Measurements from ENCODE around the gene PCK1. TPM values are rescaled to one million over a fixed set of nuclear protein-coding genes. Genes with fewer than 3 reads are reported as not detected.

The PCK1 gene
- total and polyA plus RNA-seq, 2 of the 13 experiments (the other 11 are each of a cell fraction or from before 2014, with no cell fraction given): 6.5 to 12.6 TPM

DNA sequence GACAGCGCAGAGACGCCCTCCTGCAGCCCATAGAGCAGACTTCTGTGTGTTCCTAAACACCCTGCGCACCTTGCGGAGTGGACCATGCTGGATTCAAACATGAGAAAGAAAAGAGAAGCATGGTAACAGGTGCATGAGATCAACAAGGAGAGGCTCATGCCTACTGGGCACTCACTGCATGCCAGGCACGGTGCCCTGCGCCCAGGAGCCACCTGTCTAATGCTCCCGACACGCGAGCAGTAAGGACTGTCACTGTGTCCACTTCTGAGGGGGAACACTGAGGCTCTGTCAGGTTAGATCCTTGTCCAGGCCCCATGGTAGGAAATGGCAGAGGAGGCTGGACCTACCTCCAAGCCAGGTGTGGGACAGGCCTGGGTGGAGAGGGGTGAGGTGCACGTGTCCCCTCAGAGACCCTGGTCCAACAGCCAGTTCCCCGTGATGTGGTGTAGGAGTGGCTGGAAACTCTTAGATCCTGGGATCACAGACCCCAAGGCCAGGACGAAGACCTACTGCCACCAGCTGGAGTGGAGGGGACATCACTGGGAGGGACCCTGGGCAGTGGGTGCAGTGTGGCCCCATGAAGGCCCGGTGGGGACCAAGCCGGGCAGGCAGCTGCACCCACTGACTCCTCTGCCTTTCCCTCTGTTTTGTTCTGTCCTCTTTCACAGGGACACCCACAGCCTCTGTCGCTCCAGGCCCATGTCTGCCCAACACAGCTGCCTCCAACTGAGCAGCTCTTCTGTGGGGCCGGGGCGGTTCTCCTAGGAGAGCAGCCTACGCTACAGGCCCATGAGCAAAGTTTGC lies 29.8 kb downstream of the PCK1 start (continued):
- TF ChIP-seq MEF2D (CRISPR knock-in tag; IDR thresholded peaks at IDR 0.05) (no peak), ATF7-NPFF (CRISPR knock-in tag; IDR thresholded peaks at IDR 0.05; ENCODE audit: low read depth) (0 out of 2 replicates have a peak, but pooled peaks have one; percentile 56), ZBTB7A (CRISPR knock-in tag; IDR thresholded peaks at IDR 0.05) (peak; percentile 60; the same call in 1 of the 2 replicates), SAP130 (CRISPR knock-in tag; IDR thresholded peaks at IDR 0.05; ENCODE audit: low read depth) (no peak), EZH2 (conservative IDR thresholded peaks at IDR 0.05; ENCODE audit: low read depth, low read length) (no peak), GTF2F1 (IDR thresholded peaks at IDR 0.05; ENCODE audit: low read length) (no peak), CENPT (CRISPR knock-in tag; IDR thresholded peaks at IDR 0.05; ENCODE audit: low read depth) (no peak), ZEB1 (IDR thresholded peaks at IDR 0.05; ENCODE audit: insufficient replicate concordance, low read depth) (no peak), TSC22D2 (CRISPR knock-in tag; IDR thresholded peaks at IDR 0.05; ENCODE audit: borderline replicate concordance) (no peak), HHEX (CRISPR knock-in tag; IDR thresholded peaks at IDR 0.05) (0 out of 2 replicates have a peak, but pooled peaks have one; percentile 9), FOXC1 (CRISPR knock-in tag; IDR thresholded peaks at IDR 0.05; ENCODE audit: borderline replicate concordance) (0 out of 2 replicates have a peak, but pooled peaks have one; percentile 8), DMAP1 (CRISPR knock-in tag; IDR thresholded peaks at IDR 0.05) (no peak), CBX2 (IDR thresholded peaks at IDR 0.05; ENCODE audit: low read depth, low read length) (no peak), CBX2 (CRISPR knock-in tag; IDR thresholded peaks at IDR 0.05; ENCODE audit: low read depth) (no peak)
- TF ChIP-seq, protein P1, sequence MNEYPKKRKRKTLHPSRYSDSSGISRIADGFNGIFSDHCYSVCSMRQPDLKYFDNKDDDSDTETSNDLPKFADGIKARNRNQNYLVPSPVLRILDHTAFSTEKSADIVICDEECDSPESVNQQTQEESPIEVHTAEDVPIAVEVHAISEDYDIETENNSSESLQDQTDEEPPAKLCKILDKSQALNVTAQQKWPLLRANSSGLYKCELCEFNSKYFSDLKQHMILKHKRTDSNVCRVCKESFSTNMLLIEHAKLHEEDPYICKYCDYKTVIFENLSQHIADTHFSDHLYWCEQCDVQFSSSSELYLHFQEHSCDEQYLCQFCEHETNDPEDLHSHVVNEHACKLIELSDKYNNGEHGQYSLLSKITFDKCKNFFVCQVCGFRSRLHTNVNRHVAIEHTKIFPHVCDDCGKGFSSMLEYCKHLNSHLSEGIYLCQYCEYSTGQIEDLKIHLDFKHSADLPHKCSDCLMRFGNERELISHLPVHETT (CRISPR knock-in tag; conservative IDR thresholded peaks at IDR 0.05): no peak
- TF ChIP-seq, protein P2, sequence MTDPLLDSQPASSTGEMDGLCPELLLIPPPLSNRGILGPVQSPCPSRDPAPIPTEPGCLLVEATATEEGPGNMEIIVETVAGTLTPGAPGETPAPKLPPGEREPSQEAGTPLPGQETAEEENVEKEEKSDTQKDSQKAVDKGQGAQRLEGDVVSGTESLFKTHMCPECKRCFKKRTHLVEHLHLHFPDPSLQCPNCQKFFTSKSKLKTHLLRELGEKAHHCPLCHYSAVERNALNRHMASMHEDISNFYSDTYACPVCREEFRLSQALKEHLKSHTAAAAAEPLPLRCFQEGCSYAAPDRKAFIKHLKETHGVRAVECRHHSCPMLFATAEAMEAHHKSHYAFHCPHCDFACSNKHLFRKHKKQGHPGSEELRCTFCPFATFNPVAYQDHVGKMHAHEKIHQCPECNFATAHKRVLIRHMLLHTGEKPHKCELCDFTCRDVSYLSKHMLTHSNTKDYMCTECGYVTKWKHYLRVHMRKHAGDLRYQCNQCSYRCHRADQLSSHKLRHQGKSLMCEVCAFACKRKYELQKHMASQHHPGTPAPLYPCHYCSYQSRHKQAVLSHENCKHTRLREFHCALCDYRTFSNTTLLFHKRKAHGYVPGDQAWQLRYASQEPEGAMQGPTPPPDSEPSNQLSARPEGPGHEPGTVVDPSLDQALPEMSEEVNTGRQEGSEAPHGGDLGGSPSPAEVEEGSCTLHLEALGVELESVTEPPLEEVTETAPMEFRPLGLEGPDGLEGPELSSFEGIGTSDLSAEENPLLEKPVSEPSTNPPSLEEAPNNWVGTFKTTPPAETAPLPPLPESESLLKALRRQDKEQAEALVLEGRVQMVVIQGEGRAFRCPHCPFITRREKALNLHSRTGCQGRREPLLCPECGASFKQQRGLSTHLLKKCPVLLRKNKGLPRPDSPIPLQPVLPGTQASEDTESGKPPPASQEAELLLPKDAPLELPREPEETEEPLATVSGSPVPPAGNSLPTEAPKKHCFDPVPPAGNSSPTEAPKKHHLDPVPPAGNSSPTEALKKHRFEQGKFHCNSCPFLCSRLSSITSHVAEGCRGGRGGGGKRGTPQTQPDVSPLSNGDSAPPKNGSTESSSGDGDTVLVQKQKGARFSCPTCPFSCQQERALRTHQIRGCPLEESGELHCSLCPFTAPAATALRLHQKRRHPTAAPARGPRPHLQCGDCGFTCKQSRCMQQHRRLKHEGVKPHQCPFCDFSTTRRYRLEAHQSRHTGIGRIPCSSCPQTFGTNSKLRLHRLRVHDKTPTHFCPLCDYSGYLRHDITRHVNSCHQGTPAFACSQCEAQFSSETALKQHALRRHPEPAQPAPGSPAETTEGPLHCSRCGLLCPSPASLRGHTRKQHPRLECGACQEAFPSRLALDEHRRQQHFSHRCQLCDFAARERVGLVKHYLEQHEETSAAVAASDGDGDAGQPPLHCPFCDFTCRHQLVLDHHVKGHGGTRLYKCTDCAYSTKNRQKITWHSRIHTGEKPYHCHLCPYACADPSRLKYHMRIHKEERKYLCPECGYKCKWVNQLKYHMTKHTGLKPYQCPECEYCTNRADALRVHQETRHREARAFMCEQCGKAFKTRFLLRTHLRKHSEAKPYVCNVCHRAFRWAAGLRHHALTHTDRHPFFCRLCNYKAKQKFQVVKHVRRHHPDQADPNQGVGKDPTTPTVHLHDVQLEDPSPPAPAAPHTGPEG (CRISPR knock-in tag; IDR thresholded peaks at IDR 0.05): no peak
- TF ChIP-seq, protein P3, sequence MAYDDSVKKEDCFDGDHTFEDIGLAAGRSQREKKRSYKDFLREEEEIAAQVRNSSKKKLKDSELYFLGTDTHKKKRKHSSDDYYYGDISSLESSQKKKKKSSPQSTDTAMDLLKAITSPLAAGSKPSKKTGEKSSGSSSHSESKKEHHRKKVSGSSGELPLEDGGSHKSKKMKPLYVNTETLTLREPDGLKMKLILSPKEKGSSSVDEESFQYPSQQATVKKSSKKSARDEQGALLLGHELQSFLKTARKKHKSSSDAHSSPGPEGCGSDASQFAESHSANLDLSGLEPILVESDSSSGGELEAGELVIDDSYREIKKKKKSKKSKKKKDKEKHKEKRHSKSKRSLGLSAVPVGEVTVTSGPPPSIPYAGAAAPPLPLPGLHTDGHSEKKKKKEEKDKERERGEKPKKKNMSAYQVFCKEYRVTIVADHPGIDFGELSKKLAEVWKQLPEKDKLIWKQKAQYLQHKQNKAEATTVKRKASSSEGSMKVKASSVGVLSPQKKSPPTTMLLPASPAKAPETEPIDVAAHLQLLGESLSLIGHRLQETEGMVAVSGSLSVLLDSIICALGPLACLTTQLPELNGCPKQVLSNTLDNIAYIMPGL (CRISPR knock-in tag; IDR thresholded peaks at IDR 0.05; ENCODE audit: borderline replicate concordance in 1 of 2, low read depth in 1 of 2): 0 out of 4 replicates have a peak, but pooled peaks of 1 of the 2 experiments have one; percentile 31
- TF ChIP-seq, protein P4, sequence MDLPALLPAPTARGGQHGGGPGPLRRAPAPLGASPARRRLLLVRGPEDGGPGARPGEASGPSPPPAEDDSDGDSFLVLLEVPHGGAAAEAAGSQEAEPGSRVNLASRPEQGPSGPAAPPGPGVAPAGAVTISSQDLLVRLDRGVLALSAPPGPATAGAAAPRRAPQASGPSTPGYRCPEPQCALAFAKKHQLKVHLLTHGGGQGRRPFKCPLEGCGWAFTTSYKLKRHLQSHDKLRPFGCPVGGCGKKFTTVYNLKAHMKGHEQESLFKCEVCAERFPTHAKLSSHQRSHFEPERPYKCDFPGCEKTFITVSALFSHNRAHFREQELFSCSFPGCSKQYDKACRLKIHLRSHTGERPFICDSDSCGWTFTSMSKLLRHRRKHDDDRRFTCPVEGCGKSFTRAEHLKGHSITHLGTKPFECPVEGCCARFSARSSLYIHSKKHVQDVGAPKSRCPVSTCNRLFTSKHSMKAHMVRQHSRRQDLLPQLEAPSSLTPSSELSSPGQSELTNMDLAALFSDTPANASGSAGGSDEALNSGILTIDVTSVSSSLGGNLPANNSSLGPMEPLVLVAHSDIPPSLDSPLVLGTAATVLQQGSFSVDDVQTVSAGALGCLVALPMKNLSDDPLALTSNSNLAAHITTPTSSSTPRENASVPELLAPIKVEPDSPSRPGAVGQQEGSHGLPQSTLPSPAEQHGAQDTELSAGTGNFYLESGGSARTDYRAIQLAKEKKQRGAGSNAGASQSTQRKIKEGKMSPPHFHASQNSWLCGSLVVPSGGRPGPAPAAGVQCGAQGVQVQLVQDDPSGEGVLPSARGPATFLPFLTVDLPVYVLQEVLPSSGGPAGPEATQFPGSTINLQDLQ (CRISPR knock-in tag; IDR thresholded peaks at IDR 0.05): no peak
